WTC11 (cell line): ENCODE measurements around the gene KCNT1. TPM values are rescaled to one million over a fixed set of nuclear protein-coding genes. Genes with fewer than 3 reads are reported as not detected.

Experiments used
- ATAC-seq: fragments of 200-7000 bp; cut with Tn5 transposase; 2 replicates; pipeline ENCODE4 v1.10.0; 2021; ENCODE audit warnings: mild to moderate bottlenecking, moderate library complexity
- CTCF ChIA-PET: fragments of 300-600 bp; sonication (Branson Sonifier 250); formaldehyde crosslinking; loops from one replicate; lab custom pipeline; 2021; ENCODE audit warnings: antibody characterized with exemption; lab: Charles Lee
- POLR2A ChIA-PET: fragments of 350-600 bp; sonication (Branson Sonifier 250); formaldehyde crosslinking; loops from one replicate; lab custom pipeline; 2021; ENCODE audit warnings: antibody characterized with exemption; lab: Charles Lee
- DNase-seq: peaks from one replicate; pipeline ENCODE4 v3.0.0; 2021; ENCODE audit warnings: low spot score
- H3K27ac Mint-ChIP-seq: 2 replicates; pipeline ENCODE4 v1.8.0; 2021; ENCODE audit warnings: mixed read lengths
- H3K27me3 Mint-ChIP-seq: 2 replicates; pipeline ENCODE4 v1.8.0; 2021; ENCODE audit warnings: low read depth, mild to moderate bottlenecking, moderate library complexity, mixed read lengths
- H3K36me3 Mint-ChIP-seq: 2 replicates; pipeline ENCODE4 v1.8.0; 2021; ENCODE audit warnings: mixed read lengths
- H3K4me1 Mint-ChIP-seq: 2 replicates; pipeline ENCODE4 v1.8.0; 2022; ENCODE audit warnings: mixed read lengths
- H3K4me3 Mint-ChIP-seq: 2 replicates; pipeline ENCODE4 v1.8.0; 2021; ENCODE audit warnings: mild to moderate bottlenecking, moderate library complexity, mixed read lengths
- H3K9me3 Mint-ChIP-seq: 2 replicates; pipeline ENCODE4 v1.8.0; 2021; ENCODE audit warnings: mixed read lengths
- ARID4B ChIP-seq: sonication (generic); formaldehyde crosslinking; IDR thresholded peaks from 2 replicates; pipeline ENCODE4 v1.8.0; 2023; ENCODE audit warnings: missing genetic modification reagents, mild to moderate bottlenecking, borderline replicate concordance
- CBFB ChIP-seq: sonication (generic); formaldehyde crosslinking; IDR thresholded peaks from 2 replicates; pipeline ENCODE4 v1.8.1; 2022; ENCODE audit warnings: mild to moderate bottlenecking, low read depth, missing genetic modification reagents
- E2F4 ChIP-seq: sonication (generic); formaldehyde crosslinking; IDR thresholded peaks from 2 replicates; pipeline ENCODE4 v1.8.1; 2022; ENCODE audit warnings: low read depth, mild to moderate bottlenecking, moderate library complexity, missing genetic modification reagents, borderline replicate concordance
- FOXJ3 ChIP-seq: sonication (generic); formaldehyde crosslinking; IDR thresholded peaks from 2 replicates; pipeline ENCODE4 v1.9.0; 2021; ENCODE audit warnings: missing genetic modification reagents, mild to moderate bottlenecking, borderline replicate concordance
- FOXK1 ChIP-seq: sonication (generic); formaldehyde crosslinking; IDR thresholded peaks from 2 replicates; pipeline ENCODE4 v1.8.0; 2022; ENCODE audit warnings: mild to moderate bottlenecking, moderate library complexity, missing genetic modification reagents
- FOXP1 ChIP-seq: sonication (generic); formaldehyde crosslinking; IDR thresholded peaks from 2 replicates; pipeline ENCODE4 v1.8.0; 2022; ENCODE audit warnings: missing genetic modification reagents, mild to moderate bottlenecking, moderate library complexity, borderline replicate concordance
- JAZF1 ChIP-seq: fragments of 250-450 bp; sonication (Bioruptor Pico); IDR thresholded peaks from 2 replicates; pipeline ENCODE4 v1.9.0; 2021; ENCODE audit warnings: moderate library complexity, mild to moderate bottlenecking, inconsistent platforms
- MXD4 ChIP-seq: fragments of 250-450 bp; sonication (Bioruptor Pico); IDR thresholded peaks from 2 replicates; pipeline ENCODE4 v1.8.0; 2021; ENCODE audit warnings: mild to moderate bottlenecking, moderate library complexity, borderline replicate concordance
- OVOL2 ChIP-seq: fragments of 250-450 bp; sonication (Bioruptor Pico); IDR thresholded peaks from 2 replicates; pipeline ENCODE4 v1.9.0; 2021; ENCODE audit warnings: mild to moderate bottlenecking, borderline replicate concordance
- SP1 ChIP-seq: sonication (generic); formaldehyde crosslinking; conservative IDR thresholded peaks from 2 replicates; pipeline ENCODE4 v1.8.1; 2022; ENCODE audit warnings: missing genetic modification reagents
- ZNF263 ChIP-seq: sonication (generic); formaldehyde crosslinking; IDR thresholded peaks from 2 replicates; pipeline ENCODE4 v1.8.1; 2022; ENCODE audit warnings: low read depth, mild to moderate bottlenecking, moderate library complexity, missing genetic modification reagents
- ZNF416 ChIP-seq: fragments of 250-450 bp; sonication (Bioruptor Pico); IDR thresholded peaks from 2 replicates; pipeline ENCODE4 v1.9.0; 2021; ENCODE audit warnings: mild to moderate bottlenecking, inconsistent platforms
- ZNF423 ChIP-seq: fragments of 250-450 bp; sonication (Bioruptor Pico); IDR thresholded peaks from 2 replicates; pipeline ENCODE4 v2.1.2; 2022; ENCODE audit warnings: mild to moderate bottlenecking, moderate library complexity
- total RNA-seq: library from RNA; stranded (reverse); gene quantifications from 3 replicates; pipeline ENCODE4 v1.2.3, GENCODE V29; 2021
- TF ChIP-seq, protein P1 (sequence below): fragments of 250-450 bp; sonication (Bioruptor Pico); IDR thresholded peaks from 2 replicates; pipeline ENCODE4 v1.9.0; 2021; ENCODE audit warnings: mild to moderate bottlenecking
- TF ChIP-seq, protein P2 (sequence below): fragments of 250-450 bp; sonication (Bioruptor Pico); IDR thresholded peaks from 2 replicates; pipeline ENCODE4 v1.9.0; 2021; ENCODE audit warnings: mild to moderate bottlenecking
- TF ChIP-seq, protein P3 (sequence below): sonication (generic); formaldehyde crosslinking; conservative IDR thresholded peaks from 2 replicates; pipeline ENCODE4 v1.8.1; 2023; ENCODE audit warnings: mild to moderate bottlenecking, low read depth, missing genetic modification reagents, moderate library complexity

Gene KCNT1
- total RNA-seq, 1 experiment from 2014 or later: 0.13 TPM

GRCh38 chr9:135789838-135790291 lies 87.9 kb downstream of the KCNT1 start:
- Mint-ChIP-seq H3K9me3 (no peaks in the 10 kb centered on the region), H3K27me3 (no peaks in the 10 kb centered on the region), H3K4me1 (no peaks in the 10 kb centered on the region), H3K36me3 (no peaks in the 10 kb centered on the region), H3K4me3 (no peak overlapping the region), H3K27ac (no peak overlapping the region)
- no peak for DNase-seq
- CTCF ChIA-PET: interaction anchor here (0.6 to 5.4 kb wide), 2 partner anchors 8 to 37 kb away, joined by 3 to 27 read pairs; no protein-coding TSS in a partner anchor
- POLR2A ChIA-PET: no interaction called here
- TF ChIP-seq MXD4 (CRISPR knock-in tag) (no peak), JAZF1 (no peak), FOXK1 (CRISPR knock-in tag) (no peak), ZNF423 (CRISPR knock-in tag) (no peak), ZNF416 (CRISPR knock-in tag) (no peak), SP1 (CRISPR knock-in tag) (no peak), OVOL2 (no peak), CBFB (CRISPR knock-in tag) (no peak), ZNF263 (no peak), E2F4 (CRISPR knock-in tag) (no peak), FOXJ3 (CRISPR knock-in tag) (no peak), FOXP1 (no peak), ARID4B (CRISPR knock-in tag) (no peak)
- TF ChIP-seq, protein P1, sequence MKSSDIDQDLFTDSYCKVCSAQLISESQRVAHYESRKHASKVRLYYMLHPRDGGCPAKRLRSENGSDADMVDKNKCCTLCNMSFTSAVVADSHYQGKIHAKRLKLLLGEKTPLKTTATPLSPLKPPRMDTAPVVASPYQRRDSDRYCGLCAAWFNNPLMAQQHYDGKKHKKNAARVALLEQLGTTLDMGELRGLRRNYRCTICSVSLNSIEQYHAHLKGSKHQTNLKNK (CRISPR knock-in tag): no peak
- TF ChIP-seq, protein P2, sequence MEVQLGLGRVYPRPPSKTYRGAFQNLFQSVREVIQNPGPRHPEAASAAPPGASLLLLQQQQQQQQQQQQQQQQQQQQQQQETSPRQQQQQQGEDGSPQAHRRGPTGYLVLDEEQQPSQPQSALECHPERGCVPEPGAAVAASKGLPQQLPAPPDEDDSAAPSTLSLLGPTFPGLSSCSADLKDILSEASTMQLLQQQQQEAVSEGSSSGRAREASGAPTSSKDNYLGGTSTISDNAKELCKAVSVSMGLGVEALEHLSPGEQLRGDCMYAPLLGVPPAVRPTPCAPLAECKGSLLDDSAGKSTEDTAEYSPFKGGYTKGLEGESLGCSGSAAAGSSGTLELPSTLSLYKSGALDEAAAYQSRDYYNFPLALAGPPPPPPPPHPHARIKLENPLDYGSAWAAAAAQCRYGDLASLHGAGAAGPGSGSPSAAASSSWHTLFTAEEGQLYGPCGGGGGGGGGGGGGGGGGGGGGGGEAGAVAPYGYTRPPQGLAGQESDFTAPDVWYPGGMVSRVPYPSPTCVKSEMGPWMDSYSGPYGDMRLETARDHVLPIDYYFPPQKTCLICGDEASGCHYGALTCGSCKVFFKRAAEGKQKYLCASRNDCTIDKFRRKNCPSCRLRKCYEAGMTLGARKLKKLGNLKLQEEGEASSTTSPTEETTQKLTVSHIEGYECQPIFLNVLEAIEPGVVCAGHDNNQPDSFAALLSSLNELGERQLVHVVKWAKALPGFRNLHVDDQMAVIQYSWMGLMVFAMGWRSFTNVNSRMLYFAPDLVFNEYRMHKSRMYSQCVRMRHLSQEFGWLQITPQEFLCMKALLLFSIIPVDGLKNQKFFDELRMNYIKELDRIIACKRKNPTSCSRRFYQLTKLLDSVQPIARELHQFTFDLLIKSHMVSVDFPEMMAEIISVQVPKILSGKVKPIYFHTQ (CRISPR knock-in tag): no peak
- TF ChIP-seq, protein P3, sequence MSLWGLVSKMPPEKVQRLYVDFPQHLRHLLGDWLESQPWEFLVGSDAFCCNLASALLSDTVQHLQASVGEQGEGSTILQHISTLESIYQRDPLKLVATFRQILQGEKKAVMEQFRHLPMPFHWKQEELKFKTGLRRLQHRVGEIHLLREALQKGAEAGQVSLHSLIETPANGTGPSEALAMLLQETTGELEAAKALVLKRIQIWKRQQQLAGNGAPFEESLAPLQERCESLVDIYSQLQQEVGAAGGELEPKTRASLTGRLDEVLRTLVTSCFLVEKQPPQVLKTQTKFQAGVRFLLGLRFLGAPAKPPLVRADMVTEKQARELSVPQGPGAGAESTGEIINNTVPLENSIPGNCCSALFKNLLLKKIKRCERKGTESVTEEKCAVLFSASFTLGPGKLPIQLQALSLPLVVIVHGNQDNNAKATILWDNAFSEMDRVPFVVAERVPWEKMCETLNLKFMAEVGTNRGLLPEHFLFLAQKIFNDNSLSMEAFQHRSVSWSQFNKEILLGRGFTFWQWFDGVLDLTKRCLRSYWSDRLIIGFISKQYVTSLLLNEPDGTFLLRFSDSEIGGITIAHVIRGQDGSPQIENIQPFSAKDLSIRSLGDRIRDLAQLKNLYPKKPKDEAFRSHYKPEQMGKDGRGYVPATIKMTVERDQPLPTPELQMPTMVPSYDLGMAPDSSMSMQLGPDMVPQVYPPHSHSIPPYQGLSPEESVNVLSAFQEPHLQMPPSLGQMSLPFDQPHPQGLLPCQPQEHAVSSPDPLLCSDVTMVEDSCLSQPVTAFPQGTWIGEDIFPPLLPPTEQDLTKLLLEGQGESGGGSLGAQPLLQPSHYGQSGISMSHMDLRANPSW (CRISPR knock-in tag): no peak
- no peak for ATAC-seq
